Measurements from ENCODE around the gene TEX55. TPM values are rescaled to one million over a fixed set of nuclear protein-coding genes. Genes with fewer than 3 reads are reported as not detected.

TEX55 gene
- total RNA-seq, 4 donors from 2014 or later: not detected

DNA sequence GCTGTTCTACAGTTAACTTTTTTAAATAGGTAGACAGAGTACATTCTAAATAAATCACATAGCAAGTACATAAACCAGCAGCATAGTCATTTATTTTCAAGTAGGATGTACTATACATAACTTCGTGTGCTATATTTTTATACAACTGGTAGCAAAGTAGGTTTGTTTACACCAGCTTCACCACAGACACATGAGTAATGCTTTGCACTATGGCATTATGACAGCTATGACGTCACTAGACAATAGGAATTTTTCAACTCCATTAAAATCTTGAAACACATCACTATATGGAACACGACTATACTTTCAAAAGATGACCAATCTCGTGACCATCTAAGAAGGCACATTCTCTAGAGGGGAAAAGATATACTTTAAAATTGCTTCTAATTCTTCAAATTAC is 3.5 kb downstream of the TEX55 start:
- WGBS, 2 donors: 50 to 54% methylated on average over 4 of the region's 4 CpGs
- H3K4me1 ChIP-seq: peaks cover 0 to 4% (median 0%) of the 10 kb centered on the region in 3 donors
- DNase-seq: no peak
- no peak overlapping the region for H3K27ac ChIP-seq
- TF ChIP-seq, protein P1, sequence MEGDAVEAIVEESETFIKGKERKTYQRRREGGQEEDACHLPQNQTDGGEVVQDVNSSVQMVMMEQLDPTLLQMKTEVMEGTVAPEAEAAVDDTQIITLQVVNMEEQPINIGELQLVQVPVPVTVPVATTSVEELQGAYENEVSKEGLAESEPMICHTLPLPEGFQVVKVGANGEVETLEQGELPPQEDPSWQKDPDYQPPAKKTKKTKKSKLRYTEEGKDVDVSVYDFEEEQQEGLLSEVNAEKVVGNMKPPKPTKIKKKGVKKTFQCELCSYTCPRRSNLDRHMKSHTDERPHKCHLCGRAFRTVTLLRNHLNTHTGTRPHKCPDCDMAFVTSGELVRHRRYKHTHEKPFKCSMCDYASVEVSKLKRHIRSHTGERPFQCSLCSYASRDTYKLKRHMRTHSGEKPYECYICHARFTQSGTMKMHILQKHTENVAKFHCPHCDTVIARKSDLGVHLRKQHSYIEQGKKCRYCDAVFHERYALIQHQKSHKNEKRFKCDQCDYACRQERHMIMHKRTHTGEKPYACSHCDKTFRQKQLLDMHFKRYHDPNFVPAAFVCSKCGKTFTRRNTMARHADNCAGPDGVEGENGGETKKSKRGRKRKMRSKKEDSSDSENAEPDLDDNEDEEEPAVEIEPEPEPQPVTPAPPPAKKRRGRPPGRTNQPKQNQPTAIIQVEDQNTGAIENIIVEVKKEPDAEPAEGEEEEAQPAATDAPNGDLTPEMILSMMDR (IDR thresholded peaks at IDR 0.05): no peak
- TF ChIP-seq POLR2A (IDR thresholded peaks at IDR 0.05): no peak
- H3K4me3 ChIP-seq: no peak overlapping the region
- intact Hi-C loops (cut with DNase I): loop anchor here (10.0 kb wide), 1 partner anchor 85 kb away; no protein-coding TSS in a partner anchor
- H3K9me3 ChIP-seq: peaks cover 0 to 8% (median 0%) of the 10 kb centered on the region in 3 donors
- H3K36me3 ChIP-seq: no peaks in the 10 kb centered on the region
- no peaks in the 10 kb centered on the region for H3K27me3 ChIP-seq

DNA sequence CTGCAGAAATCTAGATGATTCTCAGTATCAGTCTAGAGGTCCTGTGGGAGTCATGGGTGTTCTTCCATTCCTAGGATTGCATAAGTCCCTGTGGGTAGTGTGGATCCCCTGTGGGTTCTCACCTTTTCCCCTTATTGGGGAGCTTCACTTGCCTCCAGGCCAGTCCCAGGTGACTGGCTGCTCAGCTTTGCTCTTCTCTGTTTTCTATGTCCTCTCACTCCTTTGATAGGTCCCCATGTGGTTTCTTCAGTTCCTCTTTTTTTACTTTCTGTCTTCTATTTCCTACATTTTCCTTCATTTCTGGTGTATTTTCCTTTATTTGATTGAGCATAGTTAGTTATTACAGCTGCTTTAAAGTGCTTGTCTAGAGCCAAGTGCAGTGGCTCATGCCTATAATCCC is 10.9 kb downstream of the TEX55 start:
- no peak for DNase-seq
- TF ChIP-seq, protein P1 (IDR thresholded peaks at IDR 0.05): no peak
- TF ChIP-seq POLR2A (IDR thresholded peaks at IDR 0.05): no peak
- H3K9me3 ChIP-seq: peaks cover 0 to 8% (median 0%) of the 10 kb centered on the region in 3 donors
- H3K4me1 ChIP-seq: peaks cover 0 to 8% (median 0%) of the 10 kb centered on the region in 3 donors
- H3K27me3 ChIP-seq: no peaks in the 10 kb centered on the region
- no peaks in the 10 kb centered on the region for H3K36me3 ChIP-seq
- H3K4me3 ChIP-seq: no peak overlapping the region
- no peak overlapping the region for H3K27ac ChIP-seq
- intact Hi-C loops (cut with DNase I): no loop called here

DNA sequence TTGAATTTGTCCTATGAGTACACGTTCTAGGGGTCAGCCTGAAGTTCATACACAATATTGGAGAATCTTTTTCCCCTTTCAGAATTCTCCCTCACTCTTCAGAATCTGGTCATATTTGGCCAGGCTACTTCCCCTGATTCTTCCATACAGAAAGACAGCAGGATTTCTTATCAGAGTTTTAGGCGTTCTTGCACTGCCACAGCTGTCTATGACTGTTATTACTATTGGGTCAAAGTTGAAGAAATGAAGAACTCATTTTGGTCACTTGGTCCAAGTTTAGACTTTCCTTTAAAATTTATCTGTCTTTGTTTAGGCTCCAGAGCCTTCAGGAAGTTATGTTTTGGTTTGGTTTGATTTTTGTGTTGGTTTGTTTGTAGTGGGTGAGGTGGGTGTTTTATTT is 12.0 kb downstream of the TEX55 start:
- no peak for DNase-seq
- H3K27me3 ChIP-seq: no peaks in the 10 kb centered on the region
- WGBS, 2 donors: 55 to 73% methylated on average over 2 of the region's 2 CpGs
- TF ChIP-seq POLR2A (IDR thresholded peaks at IDR 0.05): no peak
- TF ChIP-seq, protein P1 (IDR thresholded peaks at IDR 0.05): no peak
- peaks cover 0 to 8% (median 0%) of the 10 kb centered on the region in 3 donors for H3K9me3 ChIP-seq
- peaks cover 0 to 11% (median 0%) of the 10 kb centered on the region in 3 donors for H3K4me1 ChIP-seq
- intact Hi-C loops (cut with DNase I): no loop called here
- no peak overlapping the region for H3K27ac ChIP-seq
- H3K36me3 ChIP-seq: no peaks in the 10 kb centered on the region
- no peak overlapping the region for H3K4me3 ChIP-seq

DNA sequence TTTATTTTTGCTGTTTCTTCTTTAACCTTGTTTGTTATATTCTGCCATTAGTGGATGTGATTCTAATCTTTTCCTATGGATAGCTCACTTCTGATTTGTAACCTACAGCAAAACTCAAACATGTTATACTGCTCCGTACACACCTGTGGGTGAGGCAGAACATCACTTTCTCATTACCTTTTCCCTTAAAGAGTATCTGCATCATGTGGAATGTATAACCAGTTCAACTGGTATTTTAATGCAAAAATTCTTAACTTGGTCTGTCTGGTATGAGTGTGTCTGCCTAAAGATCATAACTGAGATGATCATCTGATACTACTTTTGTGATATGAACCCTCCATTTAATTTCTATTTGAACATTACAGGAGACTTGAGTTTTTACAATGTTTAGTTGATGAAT is 14.4 kb downstream of the TEX55 start:
- Histone ChIP-seq H3K36me3 (no peaks in the 10 kb centered on the region), H3K4me3 (no peak overlapping the region), H3K4me1 (peaks cover 0 to 11% (median 0%) of the 10 kb centered on the region in 3 donors), H3K27me3 (no peaks in the 10 kb centered on the region), H3K9me3 (no peaks in the 10 kb centered on the region), H3K27ac (peak overlapping the region in 2 of 4 donors; percentile 66 to 72)
- WGBS, 2 donors: 38 to 65% methylated on average over 1 of the region's 1 CpG
- DNase-seq: no peak
- TF ChIP-seq, protein P1 (IDR thresholded peaks at IDR 0.05): no peak
- TF ChIP-seq POLR2A (IDR thresholded peaks at IDR 0.05): no peak
- intact Hi-C loops (cut with DNase I): no loop called here

DNA sequence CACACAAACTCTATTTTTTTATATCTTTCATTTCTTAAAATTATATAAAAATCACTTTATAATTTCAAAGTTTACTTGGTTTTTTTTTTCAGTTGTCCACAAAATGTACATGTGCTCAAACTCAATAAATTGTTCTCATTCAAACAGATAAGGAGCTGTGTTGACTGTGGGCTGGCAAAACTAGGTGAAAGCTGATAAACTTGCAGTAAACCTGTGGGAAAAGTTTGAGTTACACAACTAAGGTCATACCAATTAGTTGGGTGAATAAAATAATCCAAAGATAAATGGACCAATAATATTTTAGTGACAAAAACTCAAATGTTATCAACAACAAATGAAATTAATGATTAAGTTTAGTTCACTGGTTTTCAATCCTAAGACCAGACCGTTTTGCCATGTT is 14.8 kb downstream of the TEX55 start:
- intact Hi-C loops (cut with DNase I): no loop called here
- Histone ChIP-seq H3K27ac (peak overlapping the region in 3 of 4 donors; percentile 45 to 72 (median 66)), H3K9me3 (no peaks in the 10 kb centered on the region), H3K27me3 (no peaks in the 10 kb centered on the region), H3K4me3 (no peak overlapping the region), H3K4me1 (peaks cover 0 to 11% (median 0%) of the 10 kb centered on the region in 3 donors), H3K36me3 (no peaks in the 10 kb centered on the region)
- DNase-seq: no peak
- 32 to 56% methylated on average over 1 of the region's 1 CpG for WGBS, 2 donors
- TF ChIP-seq, protein P1 (IDR thresholded peaks at IDR 0.05): no peak
- TF ChIP-seq POLR2A (IDR thresholded peaks at IDR 0.05): no peak

All from esophagus squamous epithelium (tissue), 5 donors.